Coronary artery (tissue), 2 donors: Measurements from ENCODE around the gene DGAT2.
A peak's percentile ranks its signal among the peaks of the same experiment; 100 is the strongest.

Experiments used
- DNase-seq: peaks from one replicate; pipeline ENCODE4 v3.0.0-alpha.2; 2017; ENCODE audit warnings: low spot score
- H3K27ac ChIP-seq, 2 donors: fragments of 200-600 bp; sonication (generic); one replicate each; pipeline ENCODE4 v1.5.1; 2016 to 2019
- H3K4me3 ChIP-seq: fragments of 200-600 bp; sonication (generic); 2 replicates; pipeline ENCODE4 v1.5.1; 2016; ENCODE audit warnings: mild to moderate bottlenecking, moderate library complexity
- TF ChIP-seq, protein P1 (sequence below): fragments of 200-600 bp; sonication (generic); IDR thresholded peaks from one replicate; pipeline ENCODE4 v1.5.1; 2019; ENCODE audit warnings: antibody characterized with exemption

The DGAT2 gene

DNA sequence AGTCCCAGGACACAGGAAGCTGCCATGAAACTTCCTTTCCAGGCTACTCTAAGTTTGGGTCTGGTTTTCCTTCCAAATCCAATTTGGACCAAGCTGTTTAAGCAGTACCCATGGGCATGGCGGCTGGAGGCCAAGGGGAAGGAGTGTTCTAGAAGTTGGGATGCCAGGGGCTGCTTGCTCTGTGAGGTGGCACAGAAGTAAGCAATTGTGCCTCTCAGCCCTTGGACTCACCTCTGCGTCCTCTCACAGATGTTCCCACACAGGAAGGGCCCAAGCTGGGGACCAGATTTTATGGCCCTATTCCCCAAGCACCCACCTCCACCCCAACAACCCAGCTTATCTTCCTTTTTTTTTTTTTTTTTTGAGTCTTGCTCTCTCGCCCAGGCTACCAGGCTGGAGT lies 3.5 kb upstream of the DGAT2 start:
- no peak for DNase-seq

DNA sequence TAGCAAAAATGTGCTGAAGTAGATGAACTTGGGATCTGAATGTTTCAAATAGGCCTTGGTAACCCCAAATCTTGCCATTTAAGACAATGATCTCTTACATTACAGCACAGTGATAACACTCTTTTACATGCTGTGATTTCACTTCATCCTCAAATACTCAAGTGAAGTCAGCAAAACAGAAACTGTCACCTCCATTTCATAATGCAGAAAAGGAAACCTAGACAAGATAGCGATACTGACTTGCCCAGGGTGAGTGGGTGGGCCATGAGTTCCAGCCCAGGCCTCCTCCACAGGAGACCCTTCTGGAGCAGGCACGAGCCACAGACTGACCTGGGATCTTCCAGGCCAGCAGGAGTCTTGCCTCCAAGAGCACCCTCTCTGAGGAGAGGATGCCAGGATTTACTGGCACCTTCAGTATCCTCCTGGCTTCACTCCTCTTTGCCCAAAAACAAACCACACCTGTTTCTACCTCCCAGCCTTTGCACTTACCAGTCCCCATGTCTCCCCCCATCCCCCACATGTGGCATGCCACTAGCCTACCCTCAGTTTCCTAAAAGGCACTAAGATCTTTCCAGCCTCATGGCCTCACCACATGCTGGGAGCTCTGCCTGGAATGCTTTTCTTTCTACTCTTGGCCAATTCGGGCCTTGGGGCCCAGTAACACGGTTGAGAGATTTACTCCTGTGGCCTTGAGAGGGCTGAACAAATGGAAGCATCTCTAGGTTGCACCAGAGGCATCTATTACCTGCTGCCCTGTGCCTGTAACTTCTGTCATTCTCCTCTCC lies 1.9 kb upstream of the DGAT2 start:
- DNase-seq = no peak
- TF ChIP-seq, protein P1, sequence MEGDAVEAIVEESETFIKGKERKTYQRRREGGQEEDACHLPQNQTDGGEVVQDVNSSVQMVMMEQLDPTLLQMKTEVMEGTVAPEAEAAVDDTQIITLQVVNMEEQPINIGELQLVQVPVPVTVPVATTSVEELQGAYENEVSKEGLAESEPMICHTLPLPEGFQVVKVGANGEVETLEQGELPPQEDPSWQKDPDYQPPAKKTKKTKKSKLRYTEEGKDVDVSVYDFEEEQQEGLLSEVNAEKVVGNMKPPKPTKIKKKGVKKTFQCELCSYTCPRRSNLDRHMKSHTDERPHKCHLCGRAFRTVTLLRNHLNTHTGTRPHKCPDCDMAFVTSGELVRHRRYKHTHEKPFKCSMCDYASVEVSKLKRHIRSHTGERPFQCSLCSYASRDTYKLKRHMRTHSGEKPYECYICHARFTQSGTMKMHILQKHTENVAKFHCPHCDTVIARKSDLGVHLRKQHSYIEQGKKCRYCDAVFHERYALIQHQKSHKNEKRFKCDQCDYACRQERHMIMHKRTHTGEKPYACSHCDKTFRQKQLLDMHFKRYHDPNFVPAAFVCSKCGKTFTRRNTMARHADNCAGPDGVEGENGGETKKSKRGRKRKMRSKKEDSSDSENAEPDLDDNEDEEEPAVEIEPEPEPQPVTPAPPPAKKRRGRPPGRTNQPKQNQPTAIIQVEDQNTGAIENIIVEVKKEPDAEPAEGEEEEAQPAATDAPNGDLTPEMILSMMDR = no peak
- no peak overlapping the region for H3K4me3 ChIP-seq
- no peak overlapping the region for H3K27ac ChIP-seq

More for the DNA sequence above, 3.5 kb upstream of the DGAT2 start:
- TF ChIP-seq, protein P1 = no peak
- no peak overlapping the region for H3K27ac ChIP-seq
- no peak overlapping the region for H3K4me3 ChIP-seq

DNA sequence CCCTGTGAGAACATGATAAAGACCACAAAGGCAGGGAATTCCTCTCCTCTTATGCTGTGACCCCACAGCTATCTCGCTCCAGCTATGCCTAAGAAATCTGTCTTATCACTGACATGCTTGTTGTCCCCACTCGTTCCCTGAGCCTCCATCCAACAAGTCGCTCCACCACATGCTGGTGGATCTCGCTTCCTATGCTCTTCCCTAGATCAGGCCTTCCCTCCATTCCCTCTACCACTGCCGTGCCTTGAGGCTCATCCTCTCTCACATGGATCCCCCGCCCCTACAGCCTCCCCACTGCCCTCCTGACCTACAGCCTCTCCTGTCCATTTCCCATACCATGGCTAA lies 1.4 kb upstream of the DGAT2 start:
- DNase-seq = no peak
- TF ChIP-seq, protein P1 = no peak
- no peak overlapping the region for H3K4me3 ChIP-seq
- no peak overlapping the region for H3K27ac ChIP-seq

DNA sequence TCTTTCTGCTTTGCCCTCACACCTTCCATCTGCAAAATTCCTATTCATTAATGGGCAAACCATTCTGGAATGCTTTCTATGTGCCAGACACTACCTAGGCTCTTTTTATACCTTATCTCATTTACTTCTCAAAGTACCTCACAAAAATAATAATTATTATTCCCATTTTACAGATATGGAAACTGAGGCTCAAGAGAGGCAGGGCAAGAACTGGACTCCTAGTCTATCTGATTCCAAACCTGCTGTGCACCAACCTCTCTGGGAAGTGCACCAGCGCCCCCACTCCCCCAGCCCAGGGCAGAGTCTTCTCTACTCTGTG lies 826 bp upstream of the DGAT2 start:
- H3K27ac ChIP-seq = no peak overlapping the region
- no peak for DNase-seq
- peak overlapping the region; percentile 76 for H3K4me3 ChIP-seq
- TF ChIP-seq, protein P1 = no peak

DNA sequence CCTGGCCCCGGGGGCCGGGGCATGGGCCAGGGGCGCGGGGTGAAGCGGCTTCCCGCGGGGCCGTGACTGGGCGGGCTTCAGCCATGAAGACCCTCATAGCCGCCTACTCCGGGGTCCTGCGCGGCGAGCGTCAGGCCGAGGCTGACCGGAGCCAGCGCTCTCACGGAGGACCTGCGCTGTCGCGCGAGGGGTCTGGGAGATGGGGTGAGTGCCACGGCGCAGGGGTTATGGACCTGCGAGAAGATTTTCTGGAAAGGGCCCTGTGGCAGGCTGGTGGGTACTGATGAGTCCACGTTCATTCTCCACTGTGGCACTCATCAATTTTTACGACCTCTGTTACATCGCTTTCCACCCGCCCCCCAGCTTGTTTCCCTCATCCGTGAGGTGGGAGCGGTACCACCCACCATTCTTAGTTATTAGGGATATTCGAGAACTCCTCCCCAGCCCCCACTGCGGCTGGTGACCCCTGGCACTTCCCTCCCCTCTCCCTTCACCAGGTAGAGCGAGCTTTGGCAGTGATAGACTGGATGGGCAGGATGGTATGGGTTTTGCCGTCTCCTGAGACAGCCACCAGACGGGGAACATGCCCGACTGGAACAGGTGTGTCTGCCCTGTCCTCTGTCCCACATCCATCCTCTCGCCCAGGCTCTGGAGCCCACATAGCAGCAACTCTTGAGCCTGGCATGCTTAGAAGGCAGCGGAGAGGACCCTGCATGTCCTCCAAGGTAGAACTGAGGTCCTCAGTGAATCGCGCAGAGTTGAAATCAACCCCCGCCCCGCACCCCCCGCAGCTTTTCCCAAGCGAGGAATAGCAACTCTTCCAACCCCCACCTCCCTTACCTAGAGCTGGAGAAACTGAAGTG lies 562 bp downstream of the DGAT2 start:
- no peak overlapping the region for H3K27ac ChIP-seq
- TF ChIP-seq, protein P1 = no peak
- peak overlapping the region; percentile 76 for H3K4me3 ChIP-seq
- DNase-seq = no peak

DNA sequence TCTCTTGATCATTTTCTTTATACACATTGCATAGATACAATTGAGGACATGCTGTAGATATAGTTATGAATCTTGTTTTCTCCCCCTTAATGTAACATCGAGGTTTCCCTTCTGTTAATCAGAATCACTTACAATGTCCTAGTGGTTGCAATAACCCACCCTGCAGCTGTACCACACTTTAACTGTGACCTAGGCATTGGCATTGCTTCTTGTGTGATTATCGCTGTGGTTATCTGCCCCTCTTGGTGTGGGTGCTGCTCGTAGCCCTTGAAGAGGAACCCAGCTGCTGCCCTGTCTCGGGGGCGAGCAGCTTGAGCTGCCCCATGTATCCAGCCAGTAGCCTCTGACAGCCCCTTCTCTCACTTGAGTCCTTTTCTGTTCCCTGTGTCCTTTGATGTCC lies 1.5 kb downstream of the DGAT2 start:
- no peak overlapping the region for H3K27ac ChIP-seq
- TF ChIP-seq, protein P1 = no peak
- DNase-seq = no peak
- no peak overlapping the region for H3K4me3 ChIP-seq
